Measurements from ENCODE around the gene KLHL29.

GRCh38 chr2:23647563-23647962 lies 262.6 kb downstream of the KLHL29 start:
- TF ChIP-seq CTCF (IDR thresholded peaks at IDR 0.05) (no peak), POLR2A (IDR thresholded peaks at IDR 0.05) (no peak)

All from thyroid gland (tissue), 4 donors.